A673 (cell line): ENCODE results near the gene EDDM13. TPM values are rescaled to one million over a fixed set of nuclear protein-coding genes. Genes with fewer than 3 reads are reported as not detected.

Source experiments
- BruUV-seq: library from RNA; stranded (reverse); fragments of 400-500 nt; replicated peaks from 2 replicates; lab custom pipeline; 2021; lab: Mats Ljungman, UMichigan
- CTCF ChIA-PET: fragments of 300-600 bp; sonication (Branson Sonifier 250); formaldehyde crosslinking; loops from one replicate; lab custom pipeline; 2022; ENCODE audit warnings: antibody characterized with exemption; lab: Charles Lee
- POLR2A ChIA-PET: fragments of 300-600 bp; sonication (Branson Sonifier 250); formaldehyde crosslinking; loops from one replicate; lab custom pipeline; 2022; ENCODE audit warnings: antibody characterized with exemption; ENCODE audit not compliant: low non-redundant PET; lab: Charles Lee
- DNase-seq: peaks from one replicate; pipeline ENCODE4 v3.0.0-alpha.2; 2015; ENCODE audit warnings: low spot score
- H3K27ac ChIP-seq: fragments of 200-600 bp; sonication (generic); 2 replicates; pipeline ENCODE4 v1.5.1; 2016; ENCODE audit warnings: mixed run types, low read depth, mild to moderate bottlenecking, mixed read lengths, antibody characterized with exemption, low read length; ENCODE audit not compliant: poor library complexity, severe bottlenecking
- H3K27me3 ChIP-seq: fragments of 200-600 bp; sonication (generic); replicated peaks from 2 replicates; pipeline ENCODE4 v1.6.1; 2017; ENCODE audit warnings: mixed run types, low read depth, mild to moderate bottlenecking, mixed read lengths, antibody characterized with exemption, low read length; ENCODE audit not compliant: insufficient read depth, poor library complexity
- H3K36me3 ChIP-seq: fragments of 200-600 bp; sonication (generic); 2 replicates; pipeline ENCODE4 v1.6.1; 2016; ENCODE audit warnings: mixed run types, mild to moderate bottlenecking, mixed read lengths, antibody characterized with exemption, low read length; ENCODE audit not compliant: insufficient read depth, poor library complexity, severe bottlenecking
- H3K4me1 ChIP-seq: fragments of 200-600 bp; sonication (generic); 2 replicates; pipeline ENCODE4 v1.6.1; 2017; ENCODE audit warnings: mixed run types, mild to moderate bottlenecking, mixed read lengths, antibody characterized with exemption, low read length; ENCODE audit not compliant: insufficient read depth, poor library complexity, severe bottlenecking
- H3K4me3 ChIP-seq: fragments of 200-600 bp; sonication (generic); 2 replicates; pipeline ENCODE4 v1.5.1; 2016; ENCODE audit warnings: low read depth, mixed run types, mild to moderate bottlenecking, mixed read lengths, low read length; ENCODE audit not compliant: poor library complexity, severe bottlenecking
- H3K9me3 ChIP-seq: fragments of 200-600 bp; sonication (generic); 2 replicates; pipeline ENCODE4 v1.6.1; 2016; ENCODE audit warnings: mixed run types, low read depth, mild to moderate bottlenecking, mixed read lengths, antibody characterized with exemption, low read length; ENCODE audit not compliant: poor library complexity, severe bottlenecking
- CTCF ChIP-seq: fragments of 300-800, 200-600 bp; sonication (generic); conservative IDR thresholded peaks from 2 replicates; pipeline ENCODE4 v1.5.1; 2017; ENCODE audit warnings: low read depth, mild to moderate bottlenecking, antibody characterized with exemption, low read length, moderate library complexity, mixed read lengths
- EZH2 ChIP-seq: fragments of 200-600 bp; sonication (generic); IDR thresholded peaks from 2 replicates; pipeline ENCODE4 v1.6.1; 2017; ENCODE audit warnings: borderline replicate concordance, low read depth, mild to moderate bottlenecking, mixed read lengths, antibody characterized with exemption, low read length; ENCODE audit not compliant: poor library complexity, severe bottlenecking
- intact Hi-C: fragments of 100-400 bp; cut with micrococcal nuclease; formaldehyde crosslinking; loops from one replicate; pipeline ENCODE4 v1.10.0; 2022; ENCODE audit not compliant: unreplicated experiment
- total RNA-seq: library from RNA; stranded (reverse); gene quantifications from 2 replicates; pipeline ENCODE4 v1.2.3, GENCODE V29; 2021

The EDDM13 gene
- total RNA-seq, 1 experiment from 2014 or later, result not detected

GRCh38 chr19:56301155-56301554, 28.6 kb downstream of the EDDM13 start:
- H3K9me3 ChIP-seq, result no peaks in the 10 kb centered on the region
- H3K27me3 ChIP-seq, result no peaks in the 10 kb centered on the region
- H3K4me1 ChIP-seq, result no peaks in the 10 kb centered on the region
- intact Hi-C loops, result no loop called here
- peak; percentile 30 for DNase-seq
- no peaks in the 10 kb centered on the region for H3K36me3 ChIP-seq
- no peak overlapping the region for H3K4me3 ChIP-seq
- POLR2A ChIA-PET, result no interaction called here
- no peak overlapping the region for H3K27ac ChIP-seq
- BruUV-seq, result no TSS peak
- CTCF ChIA-PET, result interaction anchor here (0.6 to 1.4 kb wide), 2 partner anchors 8 to 814 kb away, joined by 3 read pairs; no protein-coding TSS in a partner anchor
- TF ChIP-seq EZH2 (no peak), CTCF (peak; percentile 21; the same call in 1 of the 2 replicates)

- H3K4me1 ChIP-seq, result no peaks in the 10 kb centered on the region
- H3K27ac ChIP-seq, result no peak overlapping the region
- H3K4me3 ChIP-seq, result no peak overlapping the region
- no peaks in the 10 kb centered on the region for H3K9me3 ChIP-seq
- intact Hi-C loops, result no loop called here
- ChIA-PET CTCF (interaction anchor here (0.6 kb wide), 1 partner anchor 815 kb away, joined by 3 read pairs; no protein-coding TSS in a partner anchor), POLR2A (no interaction called here)
- TF ChIP-seq CTCF (no peak), EZH2 (no peak)
- H3K27me3 ChIP-seq, result no peaks in the 10 kb centered on the region
- BruUV-seq, result no TSS peak
- H3K36me3 ChIP-seq, result no peaks in the 10 kb centered on the region
- DNase-seq, result peak; percentile 14
These were observed 29.5 kb downstream of the EDDM13 start for GRCh38 chr19:56301886-56302620.

- CTCF ChIA-PET, result no interaction called here
These were observed 31.7 kb downstream of the EDDM13 start for GRCh38 chr19:56304243-56304642.

More at GRCh38 chr19:56304243-56304642, 31.7 kb downstream of the EDDM13 start:
- no peaks in the 10 kb centered on the region for H3K9me3 ChIP-seq
- DNase-seq, result no peak
- TF ChIP-seq CTCF, result no peak
- TF ChIP-seq EZH2, result no peak
- H3K27me3 ChIP-seq, result no peaks in the 10 kb centered on the region
- POLR2A ChIA-PET, result no interaction called here
- H3K36me3 ChIP-seq, result no peaks in the 10 kb centered on the region
- no peak overlapping the region for H3K27ac ChIP-seq
- no peak overlapping the region for H3K4me3 ChIP-seq
- H3K4me1 ChIP-seq, result no peaks in the 10 kb centered on the region
- BruUV-seq, result no TSS peak
- intact Hi-C loops, result no loop called here
